Neutrophil (primary cell): ENCODE results near the gene METTL23.

ENCODE experiments used
- H3K27ac ChIP-seq: fragments of 200-600 bp; sonication (generic); 2 replicates; pipeline ENCODE4 v1.5.1; 2016; ENCODE audit warnings: mild to moderate bottlenecking, moderate library complexity
- H3K27me3 ChIP-seq: fragments of 200-600 bp; sonication (generic); 2 replicates; pipeline ENCODE4 v1.6.0; 2016; ENCODE audit warnings: mild to moderate bottlenecking
- H3K36me3 ChIP-seq: fragments of 200-600 bp; sonication (generic); 2 replicates; pipeline ENCODE4 v1.5.1; 2017
- H3K4me1 ChIP-seq, 2 experiments: fragments of 200-600 bp in 1 of 2; sonication (generic) in 1 of 2; 1 replicate in 1 of 2; 2 replicates in 1 of 2; pipeline versions ENCODE4 v1.5.1 to v1.6.1; 2013 to 2016; ENCODE audit warnings: low read depth in 1 of 2, low read length in 1 of 2, mild to moderate bottlenecking in 1 of 2, moderate library complexity in 1 of 2; ENCODE audit not compliant: control insufficient read depth in 1 of 2, insufficient read depth in 1 of 2
- H3K4me3 ChIP-seq, 2 experiments: fragments of 200-600 bp in 1 of 2; sonication (generic) in 1 of 2; 1 replicate in 1 of 2; 2 replicates in 1 of 2; pipeline ENCODE4 v1.5.1; 2013 to 2016; ENCODE audit warnings: low read depth in 1 of 2, low read length in 1 of 2, mild to moderate bottlenecking in 1 of 2, moderate library complexity in 1 of 2
- H3K9me3 ChIP-seq: fragments of 200-600 bp; sonication (generic); 2 replicates; pipeline ENCODE4 v1.5.1; 2016
- CTCF ChIP-seq: fragments of 200-600 bp; sonication (generic); IDR thresholded peaks from 2 replicates; pipeline ENCODE4 v1.5.1; 2016; ENCODE audit warnings: antibody characterized with exemption

METTL23 gene

GRCh38 chr17:76685846-76686245 lies 40.8 kb upstream of the METTL23 start:
- Histone ChIP-seq H3K4me3 (no peak overlapping the region), H3K36me3 (no peaks in the 10 kb centered on the region), H3K4me1 (no peaks in the 10 kb centered on the region), H3K27ac (no peak overlapping the region), H3K27me3 (no peaks in the 10 kb centered on the region), H3K9me3 (no peaks in the 10 kb centered on the region)
- no peak for TF ChIP-seq CTCF

GRCh38 chr17:76686538-76687297 lies 39.9 kb upstream of the METTL23 start:
- Histone ChIP-seq H3K9me3 (no peaks in the 10 kb centered on the region), H3K4me1 (no peaks in the 10 kb centered on the region), H3K27ac (no peak overlapping the region), H3K36me3 (no peaks in the 10 kb centered on the region), H3K27me3 (no peaks in the 10 kb centered on the region), H3K4me3 (no peak overlapping the region)
- no peak for TF ChIP-seq CTCF

GRCh38 chr17:76687298-76688164 lies 39.1 kb upstream of the METTL23 start:
- no peak for TF ChIP-seq CTCF
- Histone ChIP-seq H3K36me3 (no peaks in the 10 kb centered on the region), H3K9me3 (no peaks in the 10 kb centered on the region), H3K4me1 (no peaks in the 10 kb centered on the region), H3K27ac (no peak overlapping the region), H3K27me3 (no peaks in the 10 kb centered on the region), H3K4me3 (no peak overlapping the region)

GRCh38 chr17:76688165-76688622 lies 38.4 kb upstream of the METTL23 start:
- TF ChIP-seq CTCF, result no peak
- Histone ChIP-seq H3K9me3 (no peaks in the 10 kb centered on the region), H3K27ac (no peak overlapping the region), H3K27me3 (no peaks in the 10 kb centered on the region), H3K4me1 (no peaks in the 10 kb centered on the region), H3K4me3 (no peak overlapping the region), H3K36me3 (no peaks in the 10 kb centered on the region)

- Histone ChIP-seq H3K27me3 (no peaks in the 10 kb centered on the region), H3K4me3 (no peak overlapping the region), H3K36me3 (no peaks in the 10 kb centered on the region), H3K4me1 (no peaks in the 10 kb centered on the region), H3K27ac (no peak overlapping the region), H3K9me3 (no peaks in the 10 kb centered on the region)
- no peak for TF ChIP-seq CTCF
Observed at GRCh38 chr17:76689859-76690258, 36.8 kb upstream of the METTL23 start.
